Measurements from ENCODE around the gene TMEM169.

TMEM169 gene

DNA sequence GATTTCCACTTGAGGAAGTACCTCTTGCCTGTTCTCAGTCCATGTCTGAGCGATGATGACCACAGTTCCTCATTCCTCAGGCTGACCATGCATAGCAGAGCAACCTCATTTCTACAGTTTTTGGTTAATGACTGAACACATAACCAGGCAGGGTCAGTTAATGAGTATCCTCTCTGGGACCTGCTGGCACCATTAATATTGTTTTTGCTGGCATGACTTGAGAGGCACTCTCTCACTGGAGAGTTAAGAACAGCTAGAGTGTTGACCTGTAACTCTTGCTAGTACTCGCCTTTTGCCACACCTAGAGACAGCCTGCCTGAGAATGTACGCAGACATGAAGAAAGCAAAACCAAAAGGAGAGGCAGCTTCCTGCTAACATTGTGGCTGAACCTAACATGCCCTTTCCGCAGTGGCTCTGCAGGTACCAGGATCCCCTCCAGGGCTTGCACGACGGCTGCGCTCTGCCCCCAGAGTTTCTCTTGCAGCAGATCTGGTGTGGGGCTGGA lies 24.0 kb upstream of the TMEM169 start:
- Mint-ChIP-seq H3K27ac (no peak overlapping the region), H3K9me3 (no peaks in the 10 kb centered on the region), H3K36me3 (ENCODE audit: low read depth) (peaks cover 7% of the 10 kb centered on the region), H3K4me1 (ENCODE audit: low read depth) (peaks cover 6% of the 10 kb centered on the region), H3K27me3 (no peaks in the 10 kb centered on the region), H3K4me3 (no peak overlapping the region)
- intact Hi-C loops (cut with micrococcal nuclease) = no loop called here

DNA sequence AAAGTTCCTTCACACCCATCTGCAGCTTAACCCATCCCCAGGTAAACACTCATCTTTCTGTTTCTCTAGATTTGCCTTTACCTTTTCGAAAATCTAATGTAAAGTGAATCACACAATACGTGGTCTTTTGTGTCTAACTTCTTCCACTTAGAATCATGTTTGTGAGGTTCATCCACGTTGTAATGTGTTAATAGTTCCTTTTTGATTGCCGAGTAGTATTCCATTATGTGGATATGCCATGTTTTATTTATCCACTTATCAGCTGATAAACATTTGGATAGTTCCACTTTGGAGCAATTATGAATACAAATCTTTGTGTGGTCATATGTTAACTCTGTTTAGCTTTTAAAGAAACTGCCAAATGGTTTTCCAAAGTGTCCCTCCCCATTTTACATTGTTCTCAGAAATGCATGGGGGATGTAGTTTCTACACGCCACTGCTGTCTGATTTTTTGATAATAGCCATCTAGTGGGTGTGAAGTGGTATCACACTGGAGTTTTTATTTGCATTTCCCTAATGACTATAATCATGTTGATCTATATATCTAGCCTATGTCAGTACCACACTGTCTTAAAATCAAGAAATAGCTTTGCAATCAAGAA lies 22.4 kb upstream of the TMEM169 start:
- intact Hi-C loops (cut with micrococcal nuclease) = no loop called here
- H3K36me3 Mint-ChIP-seq (ENCODE audit: low read depth) = peaks cover 7% of the 10 kb centered on the region
- H3K27ac Mint-ChIP-seq = no peak overlapping the region
- H3K27me3 Mint-ChIP-seq = no peaks in the 10 kb centered on the region
- no peaks in the 10 kb centered on the region for H3K9me3 Mint-ChIP-seq
- no peak overlapping the region for H3K4me3 Mint-ChIP-seq
- H3K4me1 Mint-ChIP-seq (ENCODE audit: low read depth) = peaks cover 6% of the 10 kb centered on the region

DNA sequence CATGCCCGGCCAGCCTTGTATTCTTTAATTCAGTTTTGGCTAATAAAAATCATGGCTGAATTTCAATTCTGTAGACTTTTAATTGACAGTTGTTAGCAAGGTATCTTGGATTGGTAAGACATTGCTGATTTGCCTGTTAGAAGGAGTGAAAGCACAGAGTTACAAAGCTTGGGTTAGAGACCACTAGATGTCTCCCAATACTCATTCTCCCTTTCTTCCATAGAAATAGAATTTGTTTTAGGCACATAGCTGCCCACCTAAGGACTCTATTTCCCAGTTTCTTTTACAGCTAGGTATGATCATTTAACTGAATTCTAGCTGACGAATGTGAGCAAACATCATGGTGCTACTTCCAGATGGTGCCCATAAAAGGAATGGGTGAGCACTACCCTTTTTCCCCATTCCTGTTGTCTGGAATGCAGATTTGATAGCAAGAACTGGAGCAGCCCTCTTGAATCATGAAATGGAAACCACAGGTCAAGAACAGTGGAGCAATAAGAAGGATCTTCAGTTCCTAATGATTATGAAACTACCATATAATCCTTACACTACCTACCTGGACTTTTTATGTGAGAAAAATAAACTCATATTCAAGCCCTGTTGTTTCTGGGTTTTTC lies 17.6 kb upstream of the TMEM169 start:
- H3K4me1 Mint-ChIP-seq (ENCODE audit: low read depth) = no peaks in the 10 kb centered on the region
- H3K27me3 Mint-ChIP-seq = no peaks in the 10 kb centered on the region
- peaks cover 7% of the 10 kb centered on the region for H3K36me3 Mint-ChIP-seq (ENCODE audit: low read depth)
- intact Hi-C loops (cut with micrococcal nuclease) = no loop called here
- H3K27ac Mint-ChIP-seq = no peak overlapping the region
- H3K4me3 Mint-ChIP-seq = no peak overlapping the region
- H3K9me3 Mint-ChIP-seq = no peaks in the 10 kb centered on the region

DNA sequence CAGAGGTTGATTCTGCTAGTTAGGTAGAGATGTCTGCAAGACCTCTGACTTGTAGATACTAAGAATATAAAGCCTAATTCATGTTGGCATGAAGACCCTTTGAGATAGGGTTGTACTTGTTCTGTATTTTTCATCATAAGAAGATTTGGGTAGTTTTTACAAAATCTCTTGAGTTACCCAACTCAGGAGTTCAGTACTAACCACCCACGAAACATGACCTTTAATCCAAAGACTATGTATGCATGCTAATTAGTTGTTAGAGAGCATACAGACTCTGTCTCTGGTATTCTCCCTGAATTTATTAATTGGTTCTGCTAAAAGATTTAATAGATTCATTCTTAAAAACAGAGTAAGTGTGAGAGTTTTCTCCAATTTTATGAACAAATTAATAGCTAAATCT lies 17.1 kb upstream of the TMEM169 start:
- Mint-ChIP-seq H3K4me3 (no peak overlapping the region), H3K4me1 (ENCODE audit: low read depth) (no peaks in the 10 kb centered on the region), H3K9me3 (no peaks in the 10 kb centered on the region), H3K36me3 (ENCODE audit: low read depth) (peaks cover 7% of the 10 kb centered on the region), H3K27ac (no peak overlapping the region), H3K27me3 (no peaks in the 10 kb centered on the region)
- intact Hi-C loops (cut with micrococcal nuclease) = no loop called here

DNA sequence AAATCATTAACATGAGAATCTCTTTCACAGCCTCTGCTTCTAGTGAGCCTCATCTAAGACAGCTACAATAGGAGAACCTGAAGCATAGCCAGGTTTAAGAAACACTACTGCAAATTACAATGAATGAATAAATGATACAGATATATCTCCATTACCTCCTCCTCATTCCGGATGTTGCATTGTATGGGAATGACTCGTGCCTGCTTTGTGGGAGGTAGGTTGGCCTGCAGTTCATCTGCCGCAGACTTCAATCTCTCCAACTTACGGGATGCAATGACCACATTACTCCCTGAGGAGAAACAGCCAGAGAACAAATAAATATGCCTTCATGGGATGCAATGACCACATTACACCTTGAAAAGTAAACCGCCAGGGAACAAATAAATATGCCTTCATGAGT lies 15.5 kb upstream of the TMEM169 start:
- no peaks in the 10 kb centered on the region for H3K4me1 Mint-ChIP-seq (ENCODE audit: low read depth)
- H3K9me3 Mint-ChIP-seq = no peaks in the 10 kb centered on the region
- no peak overlapping the region for H3K4me3 Mint-ChIP-seq
- H3K27ac Mint-ChIP-seq = no peak overlapping the region
- H3K27me3 Mint-ChIP-seq = no peaks in the 10 kb centered on the region
- peaks cover 7% of the 10 kb centered on the region for H3K36me3 Mint-ChIP-seq (ENCODE audit: low read depth)
- intact Hi-C loops (cut with micrococcal nuclease) = no loop called here

DNA sequence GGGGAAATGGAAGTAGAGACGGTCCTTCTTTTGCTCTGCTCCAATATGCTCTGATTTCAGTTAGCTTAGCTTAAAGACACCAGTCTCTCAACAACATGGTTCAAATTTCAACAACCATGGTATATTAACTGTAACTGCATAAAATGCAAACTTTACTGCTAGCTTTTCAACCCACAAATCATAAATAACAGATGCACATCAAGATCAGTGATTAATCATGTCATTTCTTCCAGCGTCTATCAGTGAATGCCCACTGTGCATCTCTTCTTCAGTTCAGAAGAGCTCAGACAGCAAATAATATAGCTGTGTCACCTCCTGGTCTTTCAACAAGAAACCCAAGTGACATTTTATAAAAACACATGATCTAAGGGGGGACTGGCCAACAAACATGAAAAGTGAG lies 12.7 kb upstream of the TMEM169 start:
- H3K36me3 Mint-ChIP-seq (ENCODE audit: low read depth) = no peaks in the 10 kb centered on the region
- intact Hi-C loops (cut with micrococcal nuclease) = no loop called here
- no peak overlapping the region for H3K4me3 Mint-ChIP-seq
- H3K27ac Mint-ChIP-seq = no peak overlapping the region
- no peaks in the 10 kb centered on the region for H3K27me3 Mint-ChIP-seq
- H3K9me3 Mint-ChIP-seq = no peaks in the 10 kb centered on the region
- peaks cover 6% of the 10 kb centered on the region for H3K4me1 Mint-ChIP-seq (ENCODE audit: low read depth)

DNA sequence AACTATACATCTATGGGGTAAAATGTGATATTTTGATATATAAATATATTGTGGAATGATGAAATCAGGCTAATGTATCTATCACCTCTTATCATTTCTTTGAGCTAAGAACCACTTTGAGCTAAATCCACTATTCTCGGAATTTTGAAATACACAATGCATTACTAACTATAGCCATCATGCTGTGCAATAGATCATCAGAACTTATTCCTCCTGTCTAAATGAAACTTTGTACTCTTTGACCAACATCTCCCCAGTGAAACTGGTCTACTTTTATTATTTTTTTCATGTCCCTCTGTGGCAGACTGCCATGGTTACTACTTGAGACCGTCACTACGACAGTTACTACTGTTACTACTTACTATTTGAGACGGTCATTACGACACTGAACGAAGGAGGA lies 11.5 kb upstream of the TMEM169 start:
- H3K9me3 Mint-ChIP-seq = no peaks in the 10 kb centered on the region
- no peaks in the 10 kb centered on the region for H3K27me3 Mint-ChIP-seq
- intact Hi-C loops (cut with micrococcal nuclease) = no loop called here
- no peak overlapping the region for H3K27ac Mint-ChIP-seq
- H3K36me3 Mint-ChIP-seq (ENCODE audit: low read depth) = no peaks in the 10 kb centered on the region
- peaks cover 6% of the 10 kb centered on the region for H3K4me1 Mint-ChIP-seq (ENCODE audit: low read depth)
- no peak overlapping the region for H3K4me3 Mint-ChIP-seq

DNA sequence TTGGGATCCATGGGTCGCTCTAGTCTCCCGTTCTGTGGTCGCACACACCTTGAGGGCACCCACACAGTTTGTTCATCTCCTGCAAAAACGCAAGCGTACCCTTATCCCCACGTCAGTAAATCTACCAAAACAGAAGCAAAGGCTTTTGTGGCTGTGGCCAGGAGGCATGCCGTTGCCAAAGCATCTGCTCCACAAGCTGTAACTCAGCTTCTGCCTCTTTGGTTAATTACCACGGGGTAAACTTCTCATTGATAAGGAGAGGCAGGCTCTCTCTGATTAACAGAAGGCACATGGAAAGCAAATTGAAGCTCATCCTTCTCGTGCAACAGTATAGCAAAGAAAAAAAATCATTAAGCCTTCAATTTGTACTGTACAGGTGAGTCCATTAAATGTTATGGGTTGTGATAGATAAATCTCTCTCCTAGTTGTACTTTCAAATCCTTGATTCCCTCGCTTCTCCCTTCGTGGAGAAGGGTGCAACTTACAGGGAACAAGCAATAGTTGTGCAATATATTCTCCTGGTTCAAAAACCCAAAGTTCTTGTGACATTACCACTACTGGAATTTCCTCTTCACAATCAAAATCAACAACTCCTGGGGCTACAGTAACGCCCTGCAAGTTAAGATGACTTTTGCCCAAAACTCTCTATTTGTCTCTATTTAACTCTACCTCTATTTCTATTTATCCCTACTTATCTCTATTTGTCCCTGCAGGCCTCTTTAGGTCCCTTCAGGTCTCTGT lies 10.4 kb upstream of the TMEM169 start:
- Mint-ChIP-seq H3K27ac (no peak overlapping the region), H3K36me3 (ENCODE audit: low read depth) (no peaks in the 10 kb centered on the region), H3K4me3 (no peak overlapping the region), H3K9me3 (no peaks in the 10 kb centered on the region), H3K27me3 (no peaks in the 10 kb centered on the region), H3K4me1 (ENCODE audit: low read depth) (peaks cover 6% of the 10 kb centered on the region)
- intact Hi-C loops (cut with micrococcal nuclease) = no loop called here

DNA sequence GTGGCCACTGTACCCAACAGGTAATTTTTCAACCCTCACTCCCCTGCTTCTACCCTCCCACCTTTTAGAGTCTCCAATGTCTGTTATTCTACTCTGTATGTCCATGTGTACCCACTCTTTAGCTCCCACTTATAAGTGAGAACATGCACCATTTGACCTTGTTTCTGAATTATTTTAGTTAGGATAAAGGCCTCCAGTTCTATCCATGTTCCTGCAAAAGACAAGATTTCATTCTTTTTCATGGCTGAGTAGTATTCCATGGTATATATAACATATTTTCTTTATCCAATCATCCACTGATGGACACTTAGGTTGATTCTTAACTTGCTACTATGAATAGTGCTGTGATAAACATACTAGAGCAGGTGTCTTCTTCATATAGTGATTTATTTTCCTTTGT lies 9.2 kb upstream of the TMEM169 start:
- no peak overlapping the region for H3K27ac Mint-ChIP-seq
- peaks cover 6% of the 10 kb centered on the region for H3K4me1 Mint-ChIP-seq (ENCODE audit: low read depth)
- H3K36me3 Mint-ChIP-seq (ENCODE audit: low read depth) = no peaks in the 10 kb centered on the region
- H3K27me3 Mint-ChIP-seq = no peaks in the 10 kb centered on the region
- intact Hi-C loops (cut with micrococcal nuclease) = no loop called here
- H3K9me3 Mint-ChIP-seq = no peaks in the 10 kb centered on the region
- no peak overlapping the region for H3K4me3 Mint-ChIP-seq

DNA sequence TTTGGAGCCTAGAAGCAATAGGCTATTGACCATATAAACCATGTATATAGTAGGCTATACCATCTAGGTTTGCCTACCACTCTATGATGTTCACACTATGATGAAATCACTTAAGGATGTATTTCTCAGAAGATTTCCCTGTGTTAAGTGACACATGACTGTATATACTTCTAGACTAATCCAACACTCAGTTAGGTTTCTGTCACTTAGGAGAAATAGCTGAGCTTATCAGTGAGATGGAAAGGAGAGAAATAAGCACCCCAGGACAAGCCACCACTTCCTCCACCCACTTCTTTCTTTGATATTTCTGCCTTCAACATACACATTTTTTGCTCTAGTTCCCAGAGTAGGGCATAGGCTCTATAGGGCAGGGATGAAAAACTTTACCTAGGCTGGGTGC lies 7.9 kb upstream of the TMEM169 start:
- intact Hi-C loops (cut with micrococcal nuclease) = no loop called here
- Mint-ChIP-seq H3K4me3 (no peak overlapping the region), H3K9me3 (no peaks in the 10 kb centered on the region), H3K4me1 (ENCODE audit: low read depth) (peaks cover 6% of the 10 kb centered on the region), H3K27me3 (no peaks in the 10 kb centered on the region), H3K27ac (no peak overlapping the region), H3K36me3 (ENCODE audit: low read depth) (no peaks in the 10 kb centered on the region)

DNA sequence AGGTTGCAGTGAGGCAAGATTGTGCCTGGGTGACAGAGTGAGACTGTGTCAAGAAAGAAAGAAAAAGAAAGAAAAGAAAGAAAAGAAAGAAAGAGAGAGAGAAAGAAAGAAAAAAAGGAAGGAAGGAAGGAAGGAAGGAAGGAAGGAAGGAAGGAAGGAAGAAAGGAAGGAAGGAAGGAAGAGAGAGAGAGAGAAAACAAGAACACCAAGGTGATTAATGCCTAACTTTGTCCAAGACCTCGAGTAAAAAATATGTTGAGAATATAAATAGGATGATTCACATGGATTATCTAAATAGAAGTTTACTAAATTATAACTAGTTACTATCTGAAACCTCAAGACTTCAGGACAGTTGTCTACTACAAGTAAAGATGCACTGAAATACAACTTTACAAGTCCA lies 7.3 kb upstream of the TMEM169 start:
- Mint-ChIP-seq H3K36me3 (ENCODE audit: low read depth) (no peaks in the 10 kb centered on the region), H3K4me3 (no peak overlapping the region), H3K27ac (no peak overlapping the region), H3K27me3 (no peaks in the 10 kb centered on the region), H3K9me3 (no peaks in the 10 kb centered on the region), H3K4me1 (ENCODE audit: low read depth) (peaks cover 6% of the 10 kb centered on the region)
- intact Hi-C loops (cut with micrococcal nuclease) = no loop called here

DNA sequence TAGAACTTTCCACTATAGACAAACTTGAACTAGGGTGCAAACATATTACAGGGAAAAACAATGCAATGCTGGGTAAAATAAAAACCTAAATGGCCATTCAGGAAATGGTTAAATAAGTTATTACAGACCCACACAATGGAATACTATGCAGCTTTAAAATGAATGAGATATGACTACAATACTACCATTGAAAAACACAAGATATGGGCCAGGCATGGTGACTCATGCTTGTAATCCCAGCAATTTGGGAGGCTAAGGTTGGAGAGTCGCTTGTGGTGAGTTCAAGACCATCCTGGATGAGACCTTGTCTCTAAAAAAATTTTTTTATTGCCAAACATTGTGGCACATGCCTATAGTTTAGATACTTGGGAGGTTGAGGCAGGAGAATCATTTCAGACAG lies 6.9 kb upstream of the TMEM169 start:
- H3K9me3 Mint-ChIP-seq = no peaks in the 10 kb centered on the region
- H3K4me1 Mint-ChIP-seq (ENCODE audit: low read depth) = peaks cover 6% of the 10 kb centered on the region
- no peaks in the 10 kb centered on the region for H3K27me3 Mint-ChIP-seq
- intact Hi-C loops (cut with micrococcal nuclease) = no loop called here
- no peaks in the 10 kb centered on the region for H3K36me3 Mint-ChIP-seq (ENCODE audit: low read depth)
- no peak overlapping the region for H3K4me3 Mint-ChIP-seq
- H3K27ac Mint-ChIP-seq = no peak overlapping the region

DNA sequence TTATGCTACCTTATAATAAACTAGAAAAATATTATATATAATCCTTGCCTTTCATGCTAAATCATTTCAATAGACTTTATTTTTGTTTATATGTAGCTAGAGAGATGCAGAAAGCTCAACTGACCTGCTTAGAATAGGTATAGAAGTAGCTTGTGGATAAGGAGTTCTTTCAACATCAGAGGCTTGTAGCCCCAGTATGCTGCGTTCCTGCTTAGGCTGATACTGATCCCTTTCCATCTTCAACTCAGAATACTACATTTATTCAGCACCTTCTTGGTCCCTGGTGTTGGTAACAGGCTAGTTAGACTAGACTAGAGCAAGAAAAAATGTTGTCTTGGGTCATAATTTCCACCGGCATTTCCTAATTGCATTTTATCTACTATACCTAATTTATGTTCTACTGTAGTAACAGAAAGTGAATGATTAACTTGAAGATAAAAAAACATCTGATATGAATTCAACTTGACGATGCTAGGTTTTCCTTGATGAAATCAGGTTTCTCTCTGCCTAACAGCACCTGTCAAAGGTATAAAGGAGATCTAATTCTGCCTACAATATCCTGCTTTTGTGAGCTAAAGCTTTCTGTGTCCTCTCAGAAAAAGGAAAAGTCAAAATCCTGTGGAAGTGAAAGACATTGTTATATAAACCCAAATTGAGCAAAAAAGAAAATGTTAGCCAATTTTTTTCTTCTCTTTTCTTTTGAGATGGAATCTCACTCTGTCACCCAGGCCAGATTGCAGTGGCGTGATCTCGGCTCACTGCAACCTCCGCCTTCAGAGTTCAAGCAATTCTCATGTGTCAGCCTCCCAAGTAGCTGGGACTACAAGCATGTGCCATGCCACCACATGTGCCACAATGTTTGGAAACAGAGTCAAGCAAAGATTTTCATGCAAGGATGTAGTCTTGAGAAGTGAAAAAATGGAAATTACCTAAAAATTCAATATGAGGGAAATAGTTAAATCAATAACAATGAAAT lies 5.9 kb upstream of the TMEM169 start:
- H3K4me3 Mint-ChIP-seq = no peak overlapping the region
- H3K27me3 Mint-ChIP-seq = no peaks in the 10 kb centered on the region
- no peaks in the 10 kb centered on the region for H3K9me3 Mint-ChIP-seq
- intact Hi-C loops (cut with micrococcal nuclease) = no loop called here
- peaks cover 6% of the 10 kb centered on the region for H3K4me1 Mint-ChIP-seq (ENCODE audit: low read depth)
- H3K27ac Mint-ChIP-seq = no peak overlapping the region
- H3K36me3 Mint-ChIP-seq (ENCODE audit: low read depth) = no peaks in the 10 kb centered on the region

DNA sequence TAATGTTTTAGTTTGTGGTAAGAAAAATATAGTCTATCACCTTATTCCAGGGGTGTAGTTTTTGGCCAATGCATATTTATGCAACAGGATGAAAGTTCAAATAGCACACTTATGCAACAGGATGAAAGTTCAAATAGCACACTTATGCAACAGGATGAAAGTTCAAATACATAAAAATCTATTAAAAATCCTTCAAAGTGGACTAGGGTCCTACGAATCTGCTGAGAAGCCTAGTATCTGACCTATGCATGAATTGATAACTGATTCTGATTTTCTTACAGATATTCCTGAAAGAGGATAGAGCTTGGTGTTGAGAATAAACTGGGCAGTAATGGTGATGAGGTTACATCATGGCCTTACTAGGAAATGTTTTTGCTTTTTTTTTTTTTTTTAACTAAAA lies 2.9 kb upstream of the TMEM169 start:
- peaks cover 22% of the 10 kb centered on the region for H3K4me1 Mint-ChIP-seq (ENCODE audit: low read depth)
- peaks cover 9% of the 10 kb centered on the region for H3K36me3 Mint-ChIP-seq (ENCODE audit: low read depth)
- no peak overlapping the region for H3K27ac Mint-ChIP-seq

More for the DNA sequence above, 2.9 kb upstream of the TMEM169 start:
- H3K27me3 Mint-ChIP-seq = peaks cover 8% of the 10 kb centered on the region
- no peak overlapping the region for H3K4me3 Mint-ChIP-seq
- no peaks in the 10 kb centered on the region for H3K9me3 Mint-ChIP-seq
- intact Hi-C loops (cut with micrococcal nuclease) = no loop called here
